ENCODE results near the gene CARD11. TPM values are rescaled to one million over a fixed set of nuclear protein-coding genes. Genes with fewer than 3 reads are reported as not detected.

The CARD11 gene
- total RNA-seq, 1 experiment from 2014 or later = 0.57 TPM

DNA sequence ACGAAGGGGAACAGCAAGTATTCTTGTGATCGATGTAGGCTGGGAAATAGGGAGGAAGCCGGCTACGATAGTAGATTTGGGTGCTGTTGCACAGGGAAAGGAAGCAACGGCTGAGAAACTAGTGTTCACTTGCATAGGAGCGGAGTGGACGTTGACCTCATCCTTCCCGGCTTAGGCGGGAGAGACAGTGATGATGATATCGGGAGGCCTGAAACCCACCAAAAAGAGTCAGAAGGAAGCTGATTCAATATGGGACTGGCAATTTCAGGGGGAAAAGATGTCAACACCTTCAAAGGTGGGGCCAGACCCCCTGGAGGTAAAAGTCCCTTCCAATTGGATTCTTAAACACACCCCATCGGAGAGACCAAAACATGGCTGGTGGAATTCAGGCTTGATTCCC, 61.3 kb downstream of the CARD11 start:
- Histone ChIP-seq H3K9me2 (ENCODE audit: insufficient read depth) (no peaks in the 10 kb centered on the region), H4K20me1 (ENCODE audit: insufficient read depth) (no peaks in the 10 kb centered on the region), H3K4me3 (replicated peaks in 1 of 2; ENCODE audit: low read depth in 1 of 2, low read length in 2 of 2) (no peak overlapping the region), H3K9ac (ENCODE audit: low read length) (no peak overlapping the region), H3K27me3 (ENCODE audit: insufficient read depth, low read length) (peaks cover 4% of the 10 kb centered on the region; the same call in 1 of the 2 replicates), H3K36me3 (ENCODE audit: control insufficient read depth in 1 of 2, insufficient read depth in 2 of 2, low read length in 2 of 2) (no peaks in the 10 kb centered on the region), H2AFZ (ENCODE audit: low read depth, low read length, poor library complexity, severe bottlenecking) (no peak overlapping the region), H3K27ac (ENCODE audit: low read depth, low read length) (no peak overlapping the region), H3K9me3 (ENCODE audit: control insufficient read depth in 1 of 2, insufficient read depth in 1 of 2, low read depth in 1 of 2, low read length in 2 of 2) (no peaks in the 10 kb centered on the region), H3K4me1 (ENCODE audit: control insufficient read depth in 1 of 2, insufficient read depth in 2 of 2, low read length in 2 of 2) (no peaks in the 10 kb centered on the region), H3K79me2 (ENCODE audit: insufficient read depth, low read length) (no peaks in the 10 kb centered on the region), H3K4me2 (ENCODE audit: low read length) (no peak overlapping the region)
- intact Hi-C loops (cut with micrococcal nuclease) = no loop called here
- POLR2A ChIA-PET = no interaction called here
- RAD21 ChIA-PET (ENCODE audit: low non-redundant PET in 1 of 2, low total read pairs in 2 of 2, uncharacterized antibody in 2 of 2, unreplicated experiment in 2 of 2) = no interaction called here
- CTCF ChIA-PET = no interaction called here
- no TSS peak for BruUV-seq (replicated peaks)
- TF ChIP-seq CBX3 (IDR thresholded peaks at IDR 0.05; ENCODE audit: low read depth) (no peak), SP1 (IDR thresholded peaks at IDR 0.05; ENCODE audit: low read depth) (no peak), SRF (IDR thresholded peaks at IDR 0.05; ENCODE audit: low read depth) (no peak), ZNF274 (IDR thresholded peaks at IDR 0.05; ENCODE audit: low read depth, low read length) (no peak), POLR2A (IDR thresholded peaks at IDR 0.05; ENCODE audit: borderline replicate concordance, extremely low read depth, insufficient read depth, insufficient read length) (no peak), FOSL1 (IDR thresholded peaks at IDR 0.05; ENCODE audit: low read depth) (no peak), CEBPB (IDR thresholded peaks at IDR 0.05; ENCODE audit: low read depth) (no peak)
- TF ChIP-seq, protein P1, sequence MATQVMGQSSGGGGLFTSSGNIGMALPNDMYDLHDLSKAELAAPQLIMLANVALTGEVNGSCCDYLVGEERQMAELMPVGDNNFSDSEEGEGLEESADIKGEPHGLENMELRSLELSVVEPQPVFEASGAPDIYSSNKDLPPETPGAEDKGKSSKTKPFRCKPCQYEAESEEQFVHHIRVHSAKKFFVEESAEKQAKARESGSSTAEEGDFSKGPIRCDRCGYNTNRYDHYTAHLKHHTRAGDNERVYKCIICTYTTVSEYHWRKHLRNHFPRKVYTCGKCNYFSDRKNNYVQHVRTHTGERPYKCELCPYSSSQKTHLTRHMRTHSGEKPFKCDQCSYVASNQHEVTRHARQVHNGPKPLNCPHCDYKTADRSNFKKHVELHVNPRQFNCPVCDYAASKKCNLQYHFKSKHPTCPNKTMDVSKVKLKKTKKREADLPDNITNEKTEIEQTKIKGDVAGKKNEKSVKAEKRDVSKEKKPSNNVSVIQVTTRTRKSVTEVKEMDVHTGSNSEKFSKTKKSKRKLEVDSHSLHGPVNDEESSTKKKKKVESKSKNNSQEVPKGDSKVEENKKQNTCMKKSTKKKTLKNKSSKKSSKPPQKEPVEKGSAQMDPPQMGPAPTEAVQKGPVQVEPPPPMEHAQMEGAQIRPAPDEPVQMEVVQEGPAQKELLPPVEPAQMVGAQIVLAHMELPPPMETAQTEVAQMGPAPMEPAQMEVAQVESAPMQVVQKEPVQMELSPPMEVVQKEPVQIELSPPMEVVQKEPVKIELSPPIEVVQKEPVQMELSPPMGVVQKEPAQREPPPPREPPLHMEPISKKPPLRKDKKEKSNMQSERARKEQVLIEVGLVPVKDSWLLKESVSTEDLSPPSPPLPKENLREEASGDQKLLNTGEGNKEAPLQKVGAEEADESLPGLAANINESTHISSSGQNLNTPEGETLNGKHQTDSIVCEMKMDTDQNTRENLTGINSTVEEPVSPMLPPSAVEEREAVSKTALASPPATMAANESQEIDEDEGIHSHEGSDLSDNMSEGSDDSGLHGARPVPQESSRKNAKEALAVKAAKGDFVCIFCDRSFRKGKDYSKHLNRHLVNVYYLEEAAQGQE (IDR thresholded peaks at IDR 0.05; ENCODE audit: low read depth) = no peak
- TF ChIP-seq, protein P2, sequence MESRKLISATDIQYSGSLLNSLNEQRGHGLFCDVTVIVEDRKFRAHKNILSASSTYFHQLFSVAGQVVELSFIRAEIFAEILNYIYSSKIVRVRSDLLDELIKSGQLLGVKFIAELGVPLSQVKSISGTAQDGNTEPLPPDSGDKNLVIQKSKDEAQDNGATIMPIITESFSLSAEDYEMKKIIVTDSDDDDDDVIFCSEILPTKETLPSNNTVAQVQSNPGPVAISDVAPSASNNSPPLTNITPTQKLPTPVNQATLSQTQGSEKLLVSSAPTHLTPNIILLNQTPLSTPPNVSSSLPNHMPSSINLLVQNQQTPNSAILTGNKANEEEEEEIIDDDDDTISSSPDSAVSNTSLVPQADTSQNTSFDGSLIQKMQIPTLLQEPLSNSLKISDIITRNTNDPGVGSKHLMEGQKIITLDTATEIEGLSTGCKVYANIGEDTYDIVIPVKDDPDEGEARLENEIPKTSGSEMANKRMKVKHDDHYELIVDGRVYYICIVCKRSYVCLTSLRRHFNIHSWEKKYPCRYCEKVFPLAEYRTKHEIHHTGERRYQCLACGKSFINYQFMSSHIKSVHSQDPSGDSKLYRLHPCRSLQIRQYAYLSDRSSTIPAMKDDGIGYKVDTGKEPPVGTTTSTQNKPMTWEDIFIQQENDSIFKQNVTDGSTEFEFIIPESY (IDR thresholded peaks at IDR 0.05; ENCODE audit: extremely low read depth, insufficient replicate concordance, low read length) = no peak
- ATAC-seq (no peak), DNase-seq (ENCODE audit: low read depth, low spot score) (no peak)
